ENCODE results near the gene PRELID3B.

PRELID3B gene

DNA sequence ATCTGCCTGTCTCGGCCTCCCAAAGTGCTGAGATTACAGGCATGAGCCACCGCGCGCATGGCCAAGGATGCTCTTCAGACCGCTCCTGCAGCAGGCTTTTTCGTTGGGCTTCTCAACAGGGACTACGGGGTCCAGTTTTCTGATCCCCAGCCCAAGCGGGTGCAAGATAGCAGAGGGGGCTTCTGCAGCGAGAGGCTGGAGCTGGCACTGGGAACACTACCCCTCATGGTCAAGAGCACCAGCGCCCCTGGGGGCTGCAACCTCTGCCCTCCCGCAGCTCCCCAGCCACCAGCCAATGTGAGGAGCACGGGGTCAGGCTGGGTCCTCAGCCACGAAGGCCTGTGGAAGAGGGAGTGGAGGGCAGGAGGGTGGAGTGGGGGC is 41.5 kb downstream of the PRELID3B start:
- no peak for TF ChIP-seq CTCF (conservative IDR thresholded peaks at IDR 0.05; ENCODE audit: low read depth, low read length)
- H3K4me3 ChIP-seq (ENCODE audit: low read length), result no peak overlapping the region
- DNase-seq (ENCODE audit: low read depth), result no peak

GRCh38 chr20:59000326-59000725 is 42.3 kb downstream of the PRELID3B start:
- no peak overlapping the region for H3K4me3 ChIP-seq (ENCODE audit: low read length)
- no peak for TF ChIP-seq CTCF (conservative IDR thresholded peaks at IDR 0.05; ENCODE audit: low read depth, low read length)
- DNase-seq (ENCODE audit: low read depth), result no peak

GRCh38 chr20:58998656-58999055 is 43.9 kb downstream of the PRELID3B start:
- no peak for DNase-seq (ENCODE audit: low read depth)
- no peak overlapping the region for H3K4me3 ChIP-seq (ENCODE audit: low read length)
- TF ChIP-seq CTCF (conservative IDR thresholded peaks at IDR 0.05; ENCODE audit: low read depth, low read length), result no peak

DNA sequence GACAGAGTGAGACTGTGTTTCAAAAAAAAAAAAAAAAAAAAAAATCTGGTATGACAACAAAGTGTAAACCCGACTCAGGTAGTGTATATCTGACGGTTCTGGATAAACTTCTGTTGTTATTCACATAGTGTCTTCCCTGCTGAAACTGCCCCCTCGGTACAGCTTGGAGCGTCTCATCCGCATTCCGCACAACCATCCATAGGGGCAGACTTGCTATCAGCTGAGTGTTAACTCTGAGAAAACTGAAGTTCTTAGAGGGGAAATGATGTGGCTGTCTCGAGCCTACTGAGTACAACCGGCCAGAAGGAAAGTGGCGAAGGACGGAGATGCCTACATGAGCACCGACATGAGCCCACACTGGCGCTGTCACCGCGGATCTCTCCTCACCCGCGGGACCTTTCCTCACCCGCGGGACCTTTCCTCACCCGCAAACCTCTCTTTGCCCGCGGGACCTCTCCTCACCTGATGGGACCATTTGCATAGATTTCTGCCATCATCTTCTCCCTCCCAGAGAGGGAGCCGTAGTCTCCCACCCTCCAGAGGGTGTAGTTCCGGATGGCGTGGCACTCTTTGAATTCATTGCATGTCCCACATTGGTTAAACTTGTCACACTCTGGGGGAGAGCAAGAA is 45.3 kb downstream of the PRELID3B start:
- no peak for DNase-seq (ENCODE audit: low read depth)
- no peak overlapping the region for H3K4me3 ChIP-seq (ENCODE audit: low read length)
- TF ChIP-seq CTCF (conservative IDR thresholded peaks at IDR 0.05; ENCODE audit: low read depth, low read length), result no peak

DNA sequence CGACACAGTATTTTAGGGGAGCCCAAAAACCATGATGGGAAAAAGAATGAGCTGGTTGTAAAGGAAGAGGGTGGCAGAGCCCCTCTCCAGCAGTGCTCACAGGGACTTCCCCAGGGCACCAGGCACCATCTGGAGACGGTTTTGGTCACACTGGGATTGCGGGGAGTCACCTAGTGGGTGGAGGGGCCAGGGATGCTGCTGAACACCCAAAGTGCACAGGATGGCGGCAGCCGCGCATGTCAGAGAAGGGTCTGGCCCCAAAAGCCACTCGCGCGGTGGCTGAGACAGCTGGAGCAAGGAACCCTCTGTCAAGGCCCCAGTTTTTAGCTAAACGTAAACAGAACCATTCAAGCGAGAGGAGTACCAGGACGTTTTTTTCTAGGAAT is 46.4 kb downstream of the PRELID3B start:
- no peak for DNase-seq (ENCODE audit: low read depth)
- H3K4me3 ChIP-seq (ENCODE audit: low read length), result no peak overlapping the region
- TF ChIP-seq CTCF (conservative IDR thresholded peaks at IDR 0.05; ENCODE audit: low read depth, low read length), result no peak

DNA sequence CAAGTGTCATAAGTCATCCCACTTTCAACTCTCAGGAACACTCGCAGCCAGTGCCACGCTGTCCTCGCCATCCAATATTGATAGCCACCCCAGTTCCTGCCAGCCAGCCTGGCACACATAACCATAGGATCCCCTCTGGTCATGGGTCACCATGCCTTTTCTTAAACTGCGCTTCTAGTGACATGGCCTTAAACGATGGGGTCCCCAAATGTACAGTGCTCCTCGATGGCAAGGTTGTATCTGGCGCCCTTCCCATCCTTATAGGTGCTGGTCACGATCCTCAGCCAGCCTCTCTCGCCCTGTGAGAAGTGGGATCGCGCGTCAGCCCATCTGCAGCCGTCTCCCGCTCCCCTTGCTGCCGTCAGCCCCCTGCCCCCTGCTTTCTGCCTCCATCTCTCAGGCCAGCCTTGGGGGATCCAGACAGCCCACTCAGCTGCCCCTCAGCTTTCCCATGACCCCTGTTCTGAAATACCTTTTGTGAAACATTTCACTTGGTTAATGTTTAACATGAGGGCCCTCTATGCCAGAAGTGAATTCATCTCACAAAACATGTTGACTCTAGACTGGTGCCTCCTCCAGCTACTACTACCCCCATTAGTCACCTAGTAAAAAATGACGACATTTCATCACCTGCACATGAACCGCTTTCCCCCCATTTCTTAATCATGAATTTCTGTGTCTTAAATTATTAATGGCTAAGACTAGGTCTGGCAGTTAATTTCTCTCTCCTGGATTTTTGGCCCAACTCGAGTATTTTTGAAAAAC is 46.9 kb downstream of the PRELID3B start:
- no peak for DNase-seq (ENCODE audit: low read depth)
- no peak overlapping the region for H3K4me3 ChIP-seq (ENCODE audit: low read length)
- TF ChIP-seq CTCF (conservative IDR thresholded peaks at IDR 0.05; ENCODE audit: low read depth, low read length), result no peak
